Neural progenitor cell (in vitro differentiated cells): ENCODE data around the gene IGFL4.

Source experiments
- CTCF ChIP-seq: fragments of 200-600 bp; sonication (generic); IDR thresholded peaks from 2 replicates; pipeline ENCODE4 v1.5.1; 2017; ENCODE audit warnings: antibody characterized with exemption, mild to moderate bottlenecking
- EZH2 ChIP-seq: fragments of 200-600 bp; sonication (generic); IDR thresholded peaks from 2 replicates; pipeline ENCODE4 v1.6.1; 2017; ENCODE audit warnings: antibody characterized with exemption, mild to moderate bottlenecking, moderate library complexity

DNA sequence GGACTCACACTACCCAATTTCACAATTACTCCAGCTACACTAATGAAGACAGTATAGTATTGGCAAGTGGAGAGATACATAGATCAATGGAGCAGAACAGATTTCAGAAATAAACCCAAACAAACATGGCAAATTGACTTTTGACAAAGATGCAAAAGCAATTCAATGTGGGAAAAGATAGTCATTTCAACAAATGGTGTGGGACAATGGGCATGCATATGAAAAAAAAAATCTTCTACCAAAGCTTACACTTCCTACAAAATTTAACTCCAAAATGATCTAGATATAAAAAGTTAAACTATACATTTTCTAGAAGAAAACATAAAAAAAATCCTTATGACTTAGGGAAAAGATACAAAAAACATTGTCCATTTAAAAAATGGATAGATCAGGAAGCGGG is 2.7 kb upstream of the IGFL4 start:
- TF ChIP-seq CTCF: no peak
- no peak for TF ChIP-seq EZH2
